NCI-H1436 treated with DMSO at 0.1 percent for 48 hours (cell line): ENCODE results near the gene C3AR1.
A peak's percentile ranks its signal among the peaks of the same experiment; 100 is the strongest.
"Not testable (repeated sequence)": the region's sequence is repeated elsewhere in the genome, so short reads cannot be mapped to it uniquely, and the experiment has no call there.

Experiments used
- DNase-seq: peaks from one replicate; lab custom pipeline; 2025; lab: John Stamatoyannopoulos, UW

The C3AR1 gene

DNA sequence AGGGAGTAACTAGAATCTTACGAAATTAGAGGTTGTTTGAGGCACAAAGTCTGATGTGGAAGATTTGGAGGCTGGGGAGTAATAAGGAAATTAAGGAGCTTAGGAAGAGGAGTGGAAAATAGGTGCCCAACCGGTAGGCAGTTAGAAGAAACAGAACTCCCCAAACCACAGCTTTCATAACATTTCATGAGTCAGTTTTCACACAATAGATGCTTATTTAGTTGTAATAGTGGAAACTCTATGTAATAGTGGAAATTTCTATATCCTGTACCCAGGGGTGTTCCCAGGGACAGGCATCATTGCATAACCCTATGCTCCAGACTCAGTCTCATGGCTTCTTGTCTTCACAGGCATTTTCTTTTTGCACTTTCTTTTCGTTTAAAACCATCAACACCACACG is 8.3 kb downstream of the C3AR1 start:
- no peak for DNase-seq

DNA sequence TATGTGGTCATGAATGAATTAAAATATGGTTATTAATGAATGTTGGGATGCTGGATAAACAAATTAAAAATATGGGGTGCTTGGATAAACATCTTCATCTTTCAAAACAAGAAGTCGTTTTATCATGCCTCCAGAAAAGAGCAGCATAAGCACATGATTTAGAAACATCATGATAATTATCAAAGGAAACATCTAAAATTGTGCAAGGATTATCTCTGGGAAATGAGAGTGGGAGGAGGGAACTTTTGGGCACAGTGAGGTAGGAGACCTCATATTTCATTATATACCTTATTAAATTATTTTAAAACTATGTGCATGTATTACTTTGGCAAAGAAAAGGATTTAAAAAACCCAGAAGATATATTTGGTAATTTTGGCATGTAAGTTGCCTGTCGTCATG is 8.9 kb downstream of the C3AR1 start:
- no peak for DNase-seq

DNA sequence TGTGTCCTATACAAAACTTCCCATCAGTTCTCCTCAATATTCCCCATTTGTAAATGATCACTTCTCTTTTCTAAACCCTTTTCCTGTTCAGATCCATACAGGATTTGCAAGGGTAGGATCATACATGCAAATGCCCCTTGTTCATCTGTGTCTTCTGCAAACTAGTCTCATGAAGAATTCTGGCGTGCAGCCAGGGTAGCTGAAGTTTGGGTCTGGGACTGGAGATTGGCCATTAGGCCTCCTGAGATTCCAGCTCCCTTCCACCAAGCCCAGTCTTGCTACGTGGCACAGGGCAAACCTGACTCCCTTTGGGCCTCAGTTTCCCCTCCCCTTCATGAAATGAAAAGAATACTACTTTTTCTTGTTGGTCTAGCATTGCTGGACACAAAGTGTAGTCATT is 11.3 kb downstream of the C3AR1 start:
- no peak for DNase-seq

DNA sequence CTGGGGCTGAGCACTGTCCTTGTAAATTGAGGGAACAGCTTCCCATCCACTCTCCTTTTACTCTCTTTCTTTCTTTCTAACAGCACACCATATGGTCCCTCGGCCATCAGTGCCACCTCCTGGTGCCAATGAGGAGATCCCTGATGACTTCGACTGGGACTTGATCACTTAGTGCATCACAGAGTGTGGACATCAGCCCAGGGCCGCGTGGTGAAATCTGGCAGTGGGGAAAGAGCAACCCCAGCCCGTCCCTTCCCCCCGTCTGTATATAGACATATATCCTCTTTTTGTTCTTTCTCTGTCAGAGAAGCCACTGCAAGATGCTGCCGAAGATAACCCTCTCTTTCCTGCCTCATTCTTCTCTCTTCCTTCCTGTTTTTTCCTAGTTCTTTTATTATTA is 13.5 kb downstream of the C3AR1 start:
- no peak for DNase-seq

DNA sequence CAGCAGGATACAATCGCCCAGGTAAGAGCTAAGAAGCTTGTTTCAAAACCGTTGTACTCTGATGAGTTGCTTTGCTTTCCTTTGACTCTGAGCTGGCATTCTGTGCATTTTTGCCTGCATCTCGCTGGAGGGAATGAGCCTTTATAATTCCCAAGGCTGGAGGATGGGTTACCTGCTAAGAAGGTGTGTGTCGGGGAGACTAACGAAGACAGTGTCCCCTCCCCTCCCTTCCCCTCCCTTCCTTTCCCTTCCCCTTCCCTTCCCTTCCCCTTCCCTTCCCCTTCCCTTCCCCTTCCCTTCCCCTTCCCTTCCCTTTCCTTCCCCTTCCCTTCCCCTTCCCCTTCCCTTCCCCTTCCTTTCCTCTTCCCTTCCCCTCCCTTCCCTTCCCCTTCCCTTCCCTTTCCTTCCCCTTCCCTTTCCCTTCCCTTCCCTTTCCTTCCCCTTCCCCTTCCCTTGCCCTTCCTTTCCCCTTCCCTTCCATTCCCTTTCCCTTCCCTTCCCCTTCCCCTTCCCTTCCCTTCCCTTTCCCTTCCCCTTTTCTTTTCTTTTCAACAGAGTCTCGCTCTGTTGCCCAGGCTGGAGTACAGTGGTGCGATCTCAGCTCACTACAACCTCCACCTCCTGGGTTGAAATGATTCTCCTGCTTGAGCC is 15.4 kb downstream of the C3AR1 start:
- DNase-seq, result no peak

DNA sequence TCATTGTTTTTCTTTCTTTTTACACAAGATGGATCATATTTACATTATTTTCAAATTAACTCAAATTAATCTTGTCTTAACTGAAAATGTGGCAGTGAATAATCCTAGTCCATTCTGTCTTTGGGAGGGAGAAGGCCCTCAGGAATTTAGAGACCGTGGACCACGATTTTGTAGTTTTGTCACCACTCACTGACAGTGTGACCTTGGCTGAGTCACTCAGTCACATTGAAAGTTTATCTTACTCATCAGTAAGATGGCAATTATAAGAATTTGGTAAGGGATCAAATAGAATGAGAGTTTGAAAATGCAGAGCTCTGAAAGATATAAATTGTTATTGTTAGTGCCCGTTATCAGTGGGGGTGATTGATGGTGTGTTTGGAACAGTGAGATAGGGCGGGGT is 17.3 kb downstream of the C3AR1 start:
- DNase-seq, result no peak

DNA sequence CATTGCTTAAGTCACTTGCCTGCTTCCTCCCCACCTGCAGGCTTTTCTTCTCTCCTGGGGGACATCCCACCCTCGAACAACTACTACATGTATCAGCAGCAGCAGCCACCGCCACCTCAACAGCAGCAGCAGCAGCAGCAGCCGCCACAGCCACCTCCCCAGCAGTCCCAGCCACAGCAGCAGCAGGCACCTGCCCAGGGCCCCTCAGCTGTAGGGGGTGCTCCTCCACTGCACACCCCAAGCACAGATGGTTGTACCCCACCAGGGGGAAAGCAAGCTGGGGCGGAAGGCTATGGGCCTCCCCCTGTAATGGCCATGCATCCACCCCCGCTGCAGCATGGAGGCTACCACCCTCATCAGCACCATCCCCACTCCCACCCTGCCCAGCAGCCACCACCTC is 18.3 kb downstream of the C3AR1 start:
- no peak for DNase-seq

DNA sequence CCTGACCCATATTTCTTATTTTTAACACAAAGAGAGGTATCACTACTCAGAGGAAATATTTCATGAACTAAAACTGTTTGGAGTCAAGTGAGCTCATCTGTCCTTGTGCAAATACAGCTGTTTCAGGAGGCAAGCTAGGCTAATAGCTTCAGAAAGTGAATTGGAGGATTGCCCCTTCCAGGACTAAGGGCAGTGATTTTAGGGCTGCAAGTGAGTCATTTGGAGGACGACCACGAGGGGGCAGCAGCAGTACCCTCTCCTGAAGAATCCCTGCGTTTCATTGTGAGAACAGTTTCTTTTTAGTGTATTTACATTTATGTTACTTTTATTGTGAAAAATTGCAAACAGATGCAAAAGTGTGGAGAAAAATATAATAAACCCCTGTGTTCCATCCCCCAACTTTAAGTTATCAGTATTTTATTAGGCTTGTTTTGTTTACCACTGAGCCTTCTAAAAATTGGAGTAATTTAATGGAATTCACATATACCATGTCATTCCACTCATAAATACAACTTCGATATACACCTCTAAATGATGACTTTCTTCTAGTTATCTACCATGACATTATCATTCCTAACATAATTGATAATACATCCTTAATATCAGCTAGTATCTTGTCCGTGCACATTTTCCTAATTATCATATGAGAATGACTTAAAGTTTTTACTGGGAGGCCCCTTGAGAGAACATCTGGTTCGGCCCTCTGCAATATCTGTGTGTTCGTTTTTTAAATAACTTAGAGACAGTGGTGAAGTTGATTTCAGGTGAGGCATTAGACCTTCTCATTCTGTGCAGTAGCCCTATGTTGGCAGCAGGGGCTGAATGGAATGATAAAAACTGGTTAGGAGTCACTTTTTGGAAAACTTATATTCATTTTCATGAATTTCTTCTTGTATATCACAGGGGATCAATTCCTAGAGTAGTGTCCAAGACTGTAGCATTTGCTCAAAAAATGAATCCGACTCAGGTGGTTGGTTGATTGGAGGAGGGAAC is 19.9 kb downstream of the C3AR1 start:
- no peak for DNase-seq

DNA sequence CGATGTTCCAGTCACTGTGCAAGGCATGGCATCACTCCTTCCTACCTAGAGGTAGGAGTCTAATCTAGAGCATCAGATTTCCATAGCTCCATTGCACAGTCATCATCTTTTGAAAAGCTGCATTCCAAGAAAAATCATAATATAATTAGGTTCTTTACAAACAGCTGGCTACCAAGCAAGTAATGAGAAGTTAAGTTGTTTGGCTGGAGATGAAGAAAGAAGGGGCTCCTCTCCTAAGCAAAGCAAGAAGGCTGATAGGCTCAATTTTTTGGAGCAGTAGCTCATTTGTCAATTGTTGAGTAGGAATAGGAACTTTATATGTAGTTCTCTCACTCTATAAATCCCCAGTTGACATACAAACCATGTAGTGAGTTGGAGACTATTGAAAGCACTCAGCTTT is 25.4 kb downstream of the C3AR1 start:
- no peak for DNase-seq

DNA sequence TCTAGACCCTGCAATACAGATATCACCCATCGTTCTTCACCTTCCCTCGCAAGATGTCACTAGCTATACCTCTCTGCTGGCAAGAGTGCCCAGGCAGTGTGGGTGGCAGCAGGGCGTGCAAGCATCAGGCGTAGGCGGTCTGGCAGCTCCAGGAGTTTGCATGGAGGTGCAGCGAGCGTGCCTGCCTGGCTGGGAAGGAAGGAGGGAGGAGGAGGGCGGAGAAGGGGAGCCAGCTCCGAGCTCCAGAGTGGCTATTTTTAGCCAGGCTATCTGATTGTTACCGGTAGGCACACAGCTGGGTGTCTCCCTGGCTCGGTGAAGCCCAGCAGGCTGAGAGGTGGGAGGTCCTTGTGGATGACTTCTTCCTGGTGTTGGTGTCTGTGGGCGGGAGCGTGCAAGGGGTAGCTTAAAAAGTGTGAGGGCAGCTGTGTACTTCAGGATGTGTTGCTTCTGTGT is 27.5 kb downstream of the C3AR1 start:
- peak; percentile 13 for DNase-seq

DNA sequence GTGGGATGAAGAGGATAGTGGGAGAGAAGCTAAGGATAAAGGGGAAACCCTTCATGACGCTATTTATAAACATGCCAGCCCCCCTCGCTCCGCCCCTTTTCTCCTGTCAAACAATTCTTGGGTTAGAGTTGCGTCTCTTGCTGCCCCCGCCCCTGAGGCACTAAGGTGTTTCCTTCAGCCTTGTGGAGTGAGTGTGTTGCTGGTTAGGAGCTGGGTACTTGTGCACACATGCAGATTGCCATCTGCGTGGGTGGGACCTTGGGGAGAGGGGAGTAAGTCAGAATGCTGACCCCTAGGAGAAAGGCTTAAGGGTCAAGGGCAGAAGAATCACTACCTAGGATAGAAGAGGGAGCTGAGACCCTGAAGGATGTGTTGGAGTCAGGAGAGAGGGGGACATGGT is 28.2 kb downstream of the C3AR1 start:
- no peak for DNase-seq

DNA sequence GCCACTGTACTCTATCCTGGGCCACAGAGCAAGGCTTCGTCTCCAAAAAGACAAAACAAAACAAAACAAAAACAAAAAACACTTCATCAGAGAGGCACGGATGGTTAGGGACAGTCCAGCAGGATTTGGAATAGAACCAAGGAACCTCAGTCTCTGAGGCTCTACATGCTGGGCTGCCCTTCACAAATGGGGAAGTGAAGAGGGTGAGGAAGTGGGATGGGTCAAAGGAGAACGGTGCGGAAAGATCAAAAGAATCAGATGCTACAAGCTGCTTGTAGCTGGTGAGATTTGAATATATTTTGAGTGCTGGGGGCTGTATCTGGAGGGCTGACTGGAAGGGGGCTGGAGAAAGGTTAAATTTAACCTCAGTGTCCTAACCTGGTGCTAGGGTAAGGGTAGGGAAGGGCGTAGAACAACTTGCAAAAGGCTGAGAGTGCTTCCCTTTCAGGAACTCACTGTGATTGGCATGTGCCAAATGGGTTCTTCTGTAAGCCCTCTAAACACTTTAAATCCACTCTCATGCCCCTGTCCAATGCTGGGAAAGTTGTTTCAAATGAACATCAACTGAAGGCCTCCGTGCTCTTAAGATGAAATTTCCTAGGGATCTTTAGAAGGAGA is 29.0 kb downstream of the C3AR1 start:
- no peak for DNase-seq

DNA sequence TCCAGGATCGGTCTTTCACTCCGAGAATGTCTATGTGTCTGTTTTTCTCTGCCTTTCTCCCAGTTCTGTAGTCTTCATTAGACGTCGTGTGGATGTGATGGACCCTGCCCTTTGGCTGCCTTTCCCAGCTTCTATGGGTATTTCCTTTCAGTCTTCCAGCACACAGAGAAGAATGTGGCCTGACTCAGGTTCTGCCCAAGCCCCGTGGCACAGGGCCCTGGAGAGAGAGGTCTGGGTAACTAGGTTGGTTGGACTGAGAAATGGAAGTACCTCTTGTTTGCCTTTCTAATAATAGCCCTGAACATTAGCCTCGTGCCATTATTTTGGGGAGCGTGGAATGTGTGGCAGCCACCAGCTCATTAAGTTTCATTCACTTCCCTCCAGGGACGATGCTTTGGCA is 29.8 kb downstream of the C3AR1 start:
- no peak for DNase-seq

DNA sequence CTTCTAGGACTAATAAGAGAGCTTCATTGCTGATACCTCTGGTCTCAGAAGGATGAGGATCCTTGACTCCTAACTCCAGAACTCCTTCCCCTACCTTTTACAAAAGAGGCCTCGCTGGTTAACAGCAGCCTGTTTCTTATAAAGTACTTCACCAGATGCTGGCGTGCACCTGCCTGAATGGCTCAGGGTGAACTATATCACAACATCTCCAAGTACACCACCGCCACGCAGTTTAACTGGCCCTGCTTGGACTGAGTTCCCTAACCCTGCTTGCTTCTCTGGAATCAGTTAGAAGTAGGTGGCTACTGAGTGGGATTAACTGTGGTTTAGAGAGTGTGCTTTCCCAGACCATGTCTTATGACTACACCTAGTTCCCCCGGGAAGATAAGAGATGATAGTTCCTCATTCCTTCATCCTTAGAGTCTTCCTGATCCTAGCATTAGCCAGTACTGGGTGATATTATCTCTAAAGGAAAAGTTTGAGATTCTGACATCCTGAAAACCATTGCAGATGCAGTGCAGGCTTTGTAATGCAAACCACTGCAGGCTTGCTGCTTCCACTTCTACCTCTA is 30.6 kb downstream of the C3AR1 start:
- DNase-seq, result no peak

DNA sequence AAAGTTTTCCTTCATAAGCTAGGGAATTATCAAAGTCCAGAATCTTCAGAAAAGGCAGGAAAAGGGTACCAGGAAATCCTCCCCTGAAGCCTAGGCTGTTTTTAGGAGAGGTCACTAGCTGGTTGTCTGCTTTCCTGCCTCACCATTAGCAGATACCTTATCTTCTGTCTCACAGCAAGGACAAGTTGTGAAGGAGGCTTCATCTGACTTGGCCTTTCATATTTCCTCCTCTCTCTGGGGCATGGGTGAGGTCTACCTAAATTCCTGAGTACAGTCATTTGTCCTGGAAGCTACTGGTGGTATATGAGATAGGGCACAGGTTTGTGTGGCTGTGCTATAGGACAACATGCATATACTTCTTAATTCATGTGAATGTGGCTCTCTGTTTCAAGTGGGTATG is 31.4 kb downstream of the C3AR1 start:
- no peak for DNase-seq

DNA sequence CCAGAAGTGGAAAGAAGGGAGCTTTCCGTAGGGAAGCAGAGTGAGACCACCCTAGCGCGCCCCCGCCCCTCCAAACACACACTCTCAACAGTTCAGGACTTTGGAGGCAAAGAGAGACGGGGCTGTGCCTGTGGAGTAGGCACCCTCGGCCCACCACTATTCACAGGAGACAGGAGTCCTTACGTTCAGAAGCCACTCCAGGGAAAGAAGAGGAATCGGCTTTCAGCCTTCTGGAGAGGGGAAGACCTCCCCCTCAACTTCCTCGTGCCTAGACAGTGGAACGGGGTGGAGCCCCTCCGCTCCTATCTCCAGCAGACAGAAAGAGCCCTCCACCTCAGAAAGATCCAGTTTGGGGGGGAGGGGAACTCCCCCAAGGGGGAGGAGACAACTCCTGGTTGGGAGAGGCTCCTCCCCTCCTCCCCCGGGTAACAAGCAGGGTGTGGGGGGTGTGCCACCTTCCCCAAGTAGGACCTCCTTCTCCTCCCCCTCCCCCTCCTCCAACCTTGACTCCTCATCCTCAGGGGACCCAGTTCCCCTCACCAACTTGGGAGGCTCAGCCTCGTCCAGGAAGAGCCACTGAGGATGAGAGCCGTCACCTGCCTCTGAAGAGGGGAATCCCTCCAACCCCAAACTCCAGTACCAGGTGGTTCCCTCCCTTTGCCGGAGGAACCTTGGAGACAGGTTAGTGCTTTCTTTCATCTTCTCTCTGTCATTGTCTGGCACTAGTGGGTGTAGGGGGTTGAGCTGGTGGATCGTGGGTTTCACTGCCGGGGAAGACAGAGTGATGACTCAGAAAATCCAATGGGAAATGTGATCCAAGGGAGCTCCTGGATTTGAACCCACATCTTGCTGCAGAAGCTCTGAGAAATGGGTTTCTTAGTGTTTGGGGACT is 32.8 kb downstream of the C3AR1 start:
- peak; percentile 55 for DNase-seq

DNA sequence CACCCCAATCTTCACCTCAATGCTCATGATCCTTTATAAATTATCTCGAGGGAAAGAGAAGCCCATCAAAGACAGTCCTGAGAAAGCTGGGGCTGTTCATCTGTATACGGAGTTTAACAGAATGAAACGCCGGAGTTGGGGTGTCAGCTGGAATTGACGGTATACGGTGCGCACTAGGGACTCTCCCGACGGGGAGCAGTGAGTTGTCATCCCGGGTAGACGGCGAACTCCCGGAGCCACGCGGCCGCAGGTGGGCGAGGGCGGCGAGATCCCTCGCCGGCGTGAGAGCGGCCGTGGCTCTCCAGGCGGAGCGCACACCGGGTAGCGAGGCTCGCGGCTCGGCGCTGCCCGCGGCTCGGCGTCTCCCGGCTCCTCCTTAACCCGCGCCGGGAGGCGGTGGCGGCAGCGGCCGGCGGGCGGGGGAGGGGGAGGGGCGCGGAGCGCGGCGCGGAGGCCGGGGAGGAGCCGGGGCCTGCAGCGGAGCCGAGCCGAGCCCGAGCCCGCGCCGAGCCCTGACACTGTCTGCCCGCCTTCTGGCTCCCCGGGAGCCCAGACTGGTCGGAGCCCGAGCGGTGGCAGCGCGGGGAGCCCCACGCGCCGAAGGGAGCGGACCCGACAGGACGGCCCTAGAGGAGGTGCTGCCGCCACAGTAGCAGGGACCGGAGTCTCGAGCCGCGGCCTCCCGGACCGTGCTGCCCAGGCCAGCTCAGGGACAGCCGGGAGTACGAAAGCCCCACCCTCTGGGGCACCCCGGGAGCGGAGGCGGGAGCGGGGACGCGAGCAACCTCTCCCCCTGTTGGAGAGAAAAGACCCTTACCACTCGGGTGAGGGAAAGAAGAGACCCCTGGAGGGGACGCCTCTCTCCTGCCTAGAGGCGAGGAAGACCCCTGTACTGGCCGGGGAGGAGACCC is 33.7 kb downstream of the C3AR1 start, which contains the start of gene FOXJ2:
FOXJ2 (plus strand) TSS at position 475 of the 911 bp plus-strand sequence. CDS start 7,117 bp downstream, outside the sequence.
- no peak for DNase-seq

DNA sequence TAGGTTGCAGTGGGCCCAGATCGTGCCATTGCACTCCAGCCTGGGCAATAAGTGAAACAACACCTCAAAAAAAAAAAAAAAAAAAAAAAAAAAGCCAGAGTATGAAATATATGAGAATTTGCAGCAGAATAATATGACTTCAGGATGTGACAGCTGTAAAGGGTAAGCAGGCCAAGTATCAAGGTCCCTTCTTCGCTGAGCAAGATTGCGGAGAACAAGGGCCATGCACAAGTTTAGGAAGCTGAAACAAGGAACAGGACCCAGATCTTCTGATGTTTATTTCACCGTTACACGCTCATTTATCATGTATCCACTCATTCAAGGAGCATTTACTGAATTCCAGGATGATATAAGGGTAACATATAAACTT is 34.3 kb downstream of the C3AR1 start:
- no peak for DNase-seq

DNA sequence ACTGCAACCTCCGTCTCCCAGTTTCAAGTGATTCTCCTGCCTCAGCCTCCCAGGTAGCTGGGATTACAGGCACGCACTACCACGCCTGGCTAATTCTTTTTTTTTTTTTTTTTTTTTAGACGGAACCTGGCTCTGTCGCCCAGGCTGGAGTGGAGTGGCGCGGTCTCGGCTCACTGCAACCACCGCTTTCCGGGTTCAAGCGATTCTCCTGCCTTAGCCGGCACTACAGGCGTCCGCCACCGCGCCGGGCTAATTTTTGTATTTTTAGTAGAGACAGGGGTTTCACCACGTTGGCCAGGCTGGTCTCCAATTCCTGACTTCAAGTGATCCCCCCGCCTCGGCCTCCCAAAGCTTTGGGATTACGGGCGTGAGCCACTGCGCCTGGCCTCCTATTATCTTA is 35.1 kb downstream of the C3AR1 start:
- not testable (repeated sequence) for DNase-seq

DNA sequence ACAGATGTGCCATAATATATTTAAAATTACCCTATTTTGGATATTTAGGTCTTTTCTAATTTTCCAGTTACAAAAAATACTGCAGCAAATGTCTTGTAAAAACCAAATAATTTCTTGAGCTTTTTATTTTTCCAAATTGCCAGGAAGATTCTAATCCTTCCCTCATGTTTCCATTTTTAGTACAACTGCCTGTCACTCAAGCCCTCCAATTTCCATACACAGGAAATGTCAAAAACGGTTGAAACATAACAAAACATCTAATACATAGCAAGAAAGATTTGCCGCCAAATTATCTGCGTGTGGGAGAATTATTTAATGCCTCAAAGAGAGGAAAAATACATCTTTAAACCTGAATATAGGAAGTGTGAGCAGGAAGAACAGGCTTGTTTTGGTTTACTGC is 36.0 kb downstream of the C3AR1 start:
- no peak for DNase-seq
